ENCODE data around the gene RTN4R. TPM values are rescaled to one million over a fixed set of nuclear protein-coding genes. Genes with fewer than 3 reads are reported as not detected.
A peak's percentile ranks its signal among the peaks of the same experiment; 100 is the strongest.

The RTN4R gene
- total and polyA plus RNA-seq, 9 of the 15 experiments (the other 6 are each of a cell fraction or from before 2014, with no cell fraction given) = 0.04 to 2.8 (median 1.4) TPM; not detected in 3

GRCh38 chr22:20205964-20206708 lies 62.0 kb downstream of the RTN4R start (continued):
- TF ChIP-seq SAP30 (IDR thresholded peaks at IDR 0.05; ENCODE audit: borderline replicate concordance, insufficient read depth, low read depth, low read length, poor library complexity, severe bottlenecking) (peak; percentile 67), HNRNPUL1 (IDR thresholded peaks at IDR 0.05; ENCODE audit: low read length) (no peak), ARID3A (IDR thresholded peaks at IDR 0.05; ENCODE audit: borderline replicate concordance, low read depth, low read length) (peak; percentile 70; the same call in 1 of the 2 replicates), TCFL5 (CRISPR knock-in tag; conservative IDR thresholded peaks at IDR 0.05) (0 out of 2 replicates have a peak, but pooled peaks have one; percentile 59), ATF3 (IDR thresholded peaks at IDR 0.05) (no peak), ATF3 (CRISPR knock-in tag; conservative IDR thresholded peaks at IDR 0.05) (peak; percentile 40; the same call in 1 of the 2 replicates), ZFP1 (CRISPR knock-in tag; IDR thresholded peaks at IDR 0.05) (0 out of 2 replicates have a peak, but pooled peaks have one; percentile 47), HOXB6 (CRISPR knock-in tag; IDR thresholded peaks at IDR 0.05; ENCODE audit: borderline replicate concordance) (peak; percentile 86; the same call in 1 of the 2 replicates), TAF1 (IDR thresholded peaks at IDR 0.05; ENCODE audit: control insufficient read depth, extremely low read depth, insufficient read depth, low read length, severe bottlenecking) (peak; percentile 71), TBL1XR1 (IDR thresholded peaks at IDR 0.05; ENCODE audit: low read length in 2 of 2) (peak in 1 of 2 experiments; percentile 42; a peak in 2 of 4 replicates), SMARCA4 (IDR thresholded peaks at IDR 0.05) (peak; percentile 79), SMARCA5 (IDR thresholded peaks at IDR 0.05) (peak; percentile 59; the same call in 1 of the 2 replicates), RFX1 (IDR thresholded peaks at IDR 0.05) (no peak), ETV5 (CRISPR knock-in tag; IDR thresholded peaks at IDR 0.05; ENCODE audit: low read depth) (no peak), PTTG1 (tag; IDR thresholded peaks at IDR 0.05; ENCODE audit: low read depth) (no peak), TAF7 (tag; IDR thresholded peaks at IDR 0.05) (peak; percentile 63; the same call in 1 of the 2 replicates), ZEB2 (IDR thresholded peaks at IDR 0.05) (peak; percentile 80), SAFB2 (IDR thresholded peaks at IDR 0.05; ENCODE audit: borderline replicate concordance, low read depth, low read length, severe bottlenecking) (no peak), RAD21 (CRISPR knock-in tag; conservative IDR thresholded peaks at IDR 0.05 in 1 of 2, IDR thresholded peaks at IDR 0.05 in 1 of 2) (no peak), CTCF (IDR thresholded peaks at IDR 0.05 in 2 of 3, conservative IDR thresholded peaks at IDR 0.05 in 1 of 3; ENCODE audit: insufficient read depth in 2 of 3, low read depth in 1 of 3, low read length in 3 of 3) (peak in 1 of 3 experiments; percentile 18; a peak in 2 of 6 replicates), POLR2G (IDR thresholded peaks at IDR 0.05; ENCODE audit: low read depth, low read length) (peak; percentile 66), GTF2E2 (tag; IDR thresholded peaks at IDR 0.05) (peak; percentile 72; the same call in 1 of the 2 replicates)

All from K562 (cell line).